Caki2 (cell line): Measurements from ENCODE around the gene ABCA13. TPM values are rescaled to one million over a fixed set of nuclear protein-coding genes. Genes with fewer than 3 reads are reported as not detected.
A peak's percentile ranks its signal among the peaks of the same experiment; 100 is the strongest.

Experiments used
- DNase-seq: peaks from one replicate; pipeline ENCODE4 v3.0.0-alpha.2; 2015; ENCODE audit warnings: low read depth
- in situ Hi-C: cut with HindIII; loops from 2 replicates; pipeline ENCODE4 v1.10.0; 2016; ENCODE audit warnings: low sequenced_read_pairs, low pct_unique_long_range_greater_than_20kb, mixed read lengths
- total RNA-seq: library from RNA; depleted of rRNA; stranded (reverse); fragments of >200 nt; shearing (Covaris generic); gene quantifications from 2 replicates; pipeline ENCODE4 v1.2.3, GENCODE V29; 2014; ENCODE audit warnings: low replicate concordance

ABCA13 gene
- total RNA-seq, 1 experiment from 2014 or later: 6.3 TPM

DNA sequence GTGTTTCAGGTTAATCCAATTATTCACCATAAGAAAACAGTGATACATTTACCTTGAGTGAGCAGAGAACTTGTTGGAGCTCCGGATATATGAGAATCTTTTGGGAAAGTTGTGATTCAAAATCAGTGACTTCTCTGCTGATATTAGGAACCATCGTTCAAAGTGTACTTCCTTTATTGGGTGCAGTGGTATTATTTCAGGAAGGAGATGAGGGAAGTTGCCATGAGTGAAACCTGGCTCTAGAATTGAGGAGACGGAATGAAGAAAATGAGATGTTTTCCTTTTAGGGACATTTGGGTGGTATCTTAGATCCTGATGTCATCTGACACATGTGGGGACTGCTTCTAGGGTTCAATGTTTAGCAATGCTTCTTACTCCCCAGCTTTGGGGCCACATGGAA is 343.9 kb downstream of the ABCA13 start:
- in situ Hi-C loops: no loop called here
- DNase-seq: no peak

DNA sequence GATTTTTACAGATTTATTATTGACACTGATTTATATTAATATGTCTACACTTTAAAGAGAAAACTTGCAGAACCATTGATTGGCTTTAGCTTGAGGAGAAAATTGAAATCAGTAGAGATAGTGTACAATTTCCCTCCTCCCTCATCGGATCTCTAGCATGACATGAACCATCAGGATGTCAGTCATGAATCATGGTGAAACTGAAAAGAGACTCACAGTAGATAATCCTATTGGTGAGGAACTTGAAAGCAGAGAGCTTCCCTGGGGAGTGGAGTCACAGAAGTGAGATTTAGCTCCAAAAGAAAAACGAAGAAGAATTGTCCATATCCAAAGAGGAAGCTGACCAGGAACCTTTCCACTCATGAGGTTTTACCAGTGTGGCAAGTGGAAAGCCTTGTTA is 346.8 kb downstream of the ABCA13 start:
- in situ Hi-C loops: no loop called here
- DNase-seq: no peak

DNA sequence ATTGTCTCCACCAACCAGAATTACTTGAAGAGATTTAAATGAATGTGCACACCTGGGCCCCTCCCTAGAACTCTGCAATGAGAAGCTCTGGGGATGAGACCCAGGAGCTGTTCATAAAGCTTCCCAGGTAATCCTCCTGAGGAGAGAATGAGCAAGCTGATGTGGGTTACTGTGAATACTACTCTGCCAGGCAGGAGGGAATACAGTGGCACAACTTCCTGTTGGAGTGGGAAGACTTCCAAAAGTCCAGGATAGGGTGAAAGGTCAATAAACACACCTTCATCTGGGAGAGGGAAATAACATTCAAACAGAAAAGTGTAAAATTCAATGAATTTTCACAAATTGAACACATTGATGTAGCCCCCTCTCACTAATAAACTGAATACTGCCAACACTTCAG is 351.4 kb downstream of the ABCA13 start:
- no peak for DNase-seq
- in situ Hi-C loops: no loop called here

DNA sequence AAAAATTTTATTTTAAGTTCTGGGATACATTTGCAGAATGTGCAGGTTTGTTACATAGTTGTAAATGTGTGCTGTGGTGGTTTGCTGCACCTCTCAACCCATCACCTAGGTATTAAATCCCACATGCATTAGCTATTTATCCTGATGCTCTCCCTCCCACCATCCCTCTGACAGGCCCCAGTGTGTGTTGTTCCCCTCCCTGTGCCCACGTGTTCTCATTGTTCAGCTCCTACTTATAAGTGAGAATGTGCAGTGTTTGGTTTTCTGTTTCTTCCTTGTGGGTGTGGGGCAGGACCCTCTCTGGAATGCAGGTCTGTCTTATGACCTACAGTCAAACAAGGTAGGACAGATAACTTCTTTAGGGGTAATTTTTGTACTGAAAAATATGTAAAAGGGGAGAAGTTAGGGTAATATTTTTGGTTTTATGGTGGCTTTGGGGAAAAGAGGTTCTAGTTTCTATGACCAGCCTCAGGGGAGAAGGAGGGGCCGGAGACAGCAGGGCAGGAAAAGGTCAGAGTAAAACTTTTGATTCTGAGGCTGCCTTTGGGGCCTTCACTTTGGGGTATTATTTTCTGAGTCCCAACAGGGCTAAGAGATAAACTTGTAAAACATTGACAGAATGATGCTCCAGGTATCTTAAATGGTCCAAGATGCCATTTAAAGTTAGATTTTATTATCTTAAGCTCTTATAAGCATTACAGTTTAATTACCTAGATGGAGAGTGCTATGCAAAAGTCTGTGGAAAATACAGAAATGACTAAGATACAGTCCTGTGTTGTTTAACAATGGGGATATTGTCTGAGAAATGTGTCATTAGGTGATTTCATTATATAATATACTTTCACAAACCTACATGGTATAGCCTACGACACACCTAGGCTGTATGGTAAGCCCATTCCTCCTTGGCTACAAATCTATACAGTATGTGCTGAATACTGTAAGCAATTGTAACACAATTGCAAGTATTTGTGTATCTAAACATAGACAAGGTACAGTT is 354.8 kb downstream of the ABCA13 start:
- no peak for DNase-seq
- in situ Hi-C loops: no loop called here

DNA sequence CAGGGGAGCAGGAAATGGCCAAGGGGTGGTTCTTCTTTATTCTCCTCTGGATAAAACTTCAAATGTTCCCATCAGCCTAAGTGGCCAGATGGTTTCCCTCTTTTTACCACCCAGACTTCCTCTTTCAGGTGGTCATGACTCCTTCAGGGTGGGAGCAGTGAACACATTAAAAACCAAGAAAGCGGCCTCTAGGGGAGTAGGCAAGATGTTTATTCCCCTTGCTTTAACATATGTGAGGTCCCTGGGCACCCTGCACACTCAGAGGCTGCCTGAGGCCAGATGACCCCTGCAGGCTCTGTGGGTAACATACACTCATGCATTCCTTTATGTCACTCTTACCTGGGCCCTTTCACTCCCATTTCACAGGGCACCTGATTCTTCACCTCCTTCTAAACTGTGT is 357.4 kb downstream of the ABCA13 start:
- no peak for DNase-seq
- in situ Hi-C loops: no loop called here

DNA sequence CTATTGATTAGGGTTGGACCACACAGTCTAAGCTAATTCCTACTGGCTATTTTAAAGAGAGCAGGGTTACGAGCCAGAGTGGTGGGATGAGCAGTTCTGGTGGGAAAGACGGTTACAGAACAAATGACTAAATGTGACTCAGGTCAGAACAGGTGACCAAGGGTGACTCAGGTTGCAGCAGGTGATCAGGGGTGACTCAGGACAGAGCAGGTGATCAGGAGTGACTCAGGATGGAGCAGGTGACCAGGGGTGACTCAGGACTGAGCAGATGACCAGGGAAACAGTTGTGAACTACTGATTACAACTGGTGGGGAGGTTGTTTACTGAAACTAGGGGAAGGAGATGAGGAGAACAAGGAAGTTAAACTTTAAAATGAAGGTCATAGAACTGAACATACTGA is 366.3 kb downstream of the ABCA13 start:
- in situ Hi-C loops: no loop called here
- peak; percentile 92 for DNase-seq

DNA sequence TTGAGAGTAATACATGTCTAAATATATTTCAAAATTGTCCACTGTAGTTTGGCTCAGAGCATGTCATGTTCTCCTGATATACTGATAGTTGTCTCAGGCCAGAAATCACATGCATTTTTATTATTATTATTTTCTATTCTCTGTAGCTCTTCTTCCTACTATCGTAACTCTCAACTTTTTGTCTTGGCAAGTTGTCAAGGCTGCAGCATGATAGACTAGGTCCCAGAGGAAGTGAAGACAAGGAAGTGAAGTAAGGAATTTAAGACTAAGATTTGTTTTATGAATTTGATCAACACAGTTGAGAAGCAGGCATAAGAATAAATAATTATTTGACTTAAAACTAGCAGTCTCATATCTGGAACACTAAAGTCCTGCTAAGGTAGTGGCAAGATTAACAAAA is 369.5 kb downstream of the ABCA13 start:
- DNase-seq: no peak
- in situ Hi-C loops: no loop called here

DNA sequence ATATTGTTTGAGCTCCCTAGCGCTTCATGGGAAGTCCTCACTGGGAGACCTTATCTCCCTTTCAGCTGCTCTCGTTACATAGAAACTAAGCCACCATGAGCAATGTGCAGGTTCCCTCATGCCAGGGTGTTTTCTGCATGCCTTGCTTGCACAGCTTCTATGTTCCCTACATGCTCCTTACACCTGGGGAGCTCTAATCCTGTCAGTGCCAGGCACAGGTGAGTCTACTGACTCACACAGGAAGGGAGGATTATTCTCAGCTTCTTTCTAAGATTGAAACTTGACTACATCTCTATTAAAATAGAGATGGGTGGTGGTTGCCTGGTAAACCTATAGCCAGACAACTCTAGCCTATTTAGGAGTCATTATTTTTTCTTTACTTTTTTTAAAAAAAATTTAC is 377.4 kb downstream of the ABCA13 start:
- no peak for DNase-seq
- in situ Hi-C loops: no loop called here

DNA sequence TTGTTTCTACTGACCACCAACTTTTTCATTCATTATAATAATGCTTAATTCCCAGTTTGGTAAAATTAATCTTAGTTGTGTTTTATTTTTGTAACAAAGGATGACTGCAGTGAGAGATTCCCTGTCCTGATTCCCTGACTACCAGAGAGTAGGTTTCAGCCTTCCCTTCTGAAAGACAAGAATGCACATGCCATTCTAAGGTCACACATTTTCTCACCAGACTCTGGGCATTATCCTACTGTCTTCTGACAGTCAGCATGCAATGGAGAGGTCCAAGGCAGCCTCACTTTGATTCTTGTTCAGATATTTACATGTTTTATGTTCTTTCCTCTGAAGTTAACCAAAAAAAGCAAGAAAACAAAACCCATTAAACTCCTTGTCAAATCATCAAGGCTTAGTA is 380.4 kb downstream of the ABCA13 start:
- in situ Hi-C loops: no loop called here

DNA sequence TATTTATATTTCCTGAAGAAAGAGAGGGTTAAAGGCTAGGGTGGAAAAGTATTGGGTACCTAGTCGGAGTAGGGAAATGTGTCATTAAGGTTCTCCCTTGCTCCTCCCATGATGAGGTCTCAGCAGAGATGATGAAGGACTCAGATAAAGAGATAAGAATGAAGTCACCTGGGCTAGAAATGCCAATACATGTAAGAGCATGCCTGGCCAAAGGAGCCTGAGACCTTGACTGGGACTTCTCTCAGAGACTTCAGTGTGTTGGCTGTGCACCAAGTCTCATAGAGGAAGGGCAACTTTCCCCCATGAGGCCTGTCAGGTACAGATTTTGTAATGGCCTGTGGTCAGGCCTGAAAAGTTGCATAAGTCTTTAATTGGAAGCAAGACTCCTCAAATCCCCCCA is 392.1 kb downstream of the ABCA13 start:
- no peak for DNase-seq
- in situ Hi-C loops: no loop called here

More for the DNA sequence above, 380.4 kb downstream of the ABCA13 start:
- DNase-seq: no peak

DNA sequence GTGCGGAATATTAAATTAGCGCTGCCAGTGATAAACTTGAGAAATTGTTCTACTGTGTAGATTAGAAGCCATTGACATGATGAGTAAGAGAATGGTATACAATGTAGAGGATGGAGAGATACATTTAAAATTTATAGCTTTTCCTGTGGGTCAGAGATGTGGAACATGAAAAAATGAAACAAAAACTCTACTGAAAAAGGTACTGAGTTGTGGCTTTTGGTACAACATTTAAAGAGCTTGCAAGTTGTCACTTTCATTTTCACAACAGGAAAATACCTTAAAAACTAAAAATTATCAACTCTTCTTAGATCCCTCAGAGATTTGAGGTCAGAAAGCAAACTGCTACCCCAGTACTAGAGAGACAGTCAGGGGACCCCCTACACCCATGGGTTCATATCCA is 404.3 kb downstream of the ABCA13 start:
- in situ Hi-C loops: no loop called here
- no peak for DNase-seq

DNA sequence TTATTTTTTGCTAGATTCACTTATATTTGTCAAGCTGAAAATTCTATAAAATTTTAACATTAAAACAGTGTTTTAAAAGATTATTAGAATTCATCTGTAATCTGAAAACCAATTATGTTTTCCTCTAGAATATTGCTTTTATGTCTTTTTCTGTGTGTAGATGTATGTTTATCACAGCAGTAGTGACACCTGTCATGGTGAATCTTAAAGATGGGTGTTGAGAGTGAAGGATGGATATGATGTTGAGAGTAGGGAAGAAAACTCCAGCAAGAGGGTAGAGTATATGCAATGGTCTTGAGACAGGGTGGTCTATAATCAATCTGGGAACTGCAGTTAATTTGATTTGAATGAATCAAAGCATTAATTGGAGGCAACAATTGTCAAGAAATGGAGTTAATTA is 416.2 kb downstream of the ABCA13 start:
- no peak for DNase-seq
- in situ Hi-C loops: no loop called here

DNA sequence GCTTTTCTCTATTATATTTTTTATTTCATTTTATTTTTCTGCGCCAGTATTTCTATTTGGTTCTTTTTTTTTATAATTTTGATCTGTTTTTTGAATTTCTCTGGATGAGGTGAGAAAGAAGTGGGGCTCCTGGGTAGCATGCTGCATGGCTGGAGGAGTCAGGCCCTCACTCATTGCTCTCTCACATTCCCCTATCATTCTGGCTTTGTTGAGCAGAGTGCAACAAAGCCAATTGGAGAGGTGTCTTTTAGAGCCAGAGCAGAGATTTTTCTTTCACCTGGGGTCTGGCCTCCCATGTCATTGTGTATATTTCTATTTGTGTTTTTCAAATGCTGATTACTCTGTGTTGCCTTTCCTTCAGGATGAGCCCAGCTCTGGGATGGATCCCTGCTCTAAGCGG is 423.1 kb downstream of the ABCA13 start:
- in situ Hi-C loops: no loop called here
- no peak for DNase-seq

DNA sequence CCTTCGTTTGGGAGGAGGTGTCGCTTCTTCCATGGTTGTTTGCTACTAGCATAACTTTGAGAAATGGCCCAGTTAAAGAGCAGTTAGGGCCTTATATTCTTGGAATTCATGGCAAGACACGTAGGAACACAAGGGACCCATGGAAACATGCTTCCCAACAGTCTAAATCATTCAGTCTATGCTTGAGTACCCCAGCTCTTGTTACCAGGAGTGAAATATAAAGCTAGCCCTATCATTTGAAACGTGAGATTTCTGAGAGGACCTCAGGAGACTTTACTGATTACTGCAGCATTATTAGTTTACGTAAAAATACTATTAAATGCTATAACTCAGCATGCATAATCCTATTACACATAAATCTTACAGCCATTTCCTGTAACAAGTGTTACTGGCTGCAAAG is 424.5 kb downstream of the ABCA13 start:
- in situ Hi-C loops: no loop called here

DNA sequence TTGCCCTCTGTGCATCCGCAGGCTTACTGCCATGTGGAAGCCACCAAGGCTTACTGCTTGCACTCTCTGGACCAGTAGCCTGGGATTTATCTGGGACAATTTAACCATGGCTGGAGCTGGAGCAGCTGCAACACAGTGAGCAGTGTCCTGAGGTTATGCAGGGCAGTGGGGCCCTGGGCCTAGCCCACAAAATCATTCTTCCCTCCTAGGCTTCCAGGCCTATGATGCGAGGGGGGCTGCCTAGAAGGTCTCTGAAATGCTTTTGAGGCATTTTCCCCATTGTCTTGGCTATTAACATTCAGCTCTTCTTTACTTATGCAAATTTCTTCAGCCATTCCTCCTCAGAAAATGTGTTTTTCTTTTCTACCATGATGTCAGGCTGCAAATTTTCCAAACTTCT is 439.4 kb downstream of the ABCA13 start:
- in situ Hi-C loops: no loop called here

More for the DNA sequence above, 424.5 kb downstream of the ABCA13 start:
- no peak for DNase-seq

DNA sequence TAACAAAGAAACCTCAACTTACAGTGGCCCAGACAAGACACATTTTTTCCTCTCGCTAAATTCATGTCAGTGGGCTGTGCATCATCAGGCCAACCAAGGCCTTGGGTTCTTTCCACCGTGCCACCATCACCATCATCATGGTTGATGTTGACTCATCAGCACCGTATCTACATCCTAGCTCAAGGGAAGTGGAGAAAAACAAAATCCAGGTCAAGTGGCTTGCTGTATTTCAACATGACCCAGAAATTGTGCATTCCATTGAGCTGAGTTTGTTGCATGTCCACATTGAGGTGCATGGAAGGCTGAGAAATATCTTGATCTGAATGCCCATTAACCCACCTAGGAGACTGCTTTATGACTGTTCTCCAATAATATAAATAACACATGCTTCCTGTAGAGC is 440.7 kb downstream of the ABCA13 start:
- in situ Hi-C loops: no loop called here
- DNase-seq: peak; percentile 15

More for the DNA sequence above, 439.4 kb downstream of the ABCA13 start:
- DNase-seq: no peak

DNA sequence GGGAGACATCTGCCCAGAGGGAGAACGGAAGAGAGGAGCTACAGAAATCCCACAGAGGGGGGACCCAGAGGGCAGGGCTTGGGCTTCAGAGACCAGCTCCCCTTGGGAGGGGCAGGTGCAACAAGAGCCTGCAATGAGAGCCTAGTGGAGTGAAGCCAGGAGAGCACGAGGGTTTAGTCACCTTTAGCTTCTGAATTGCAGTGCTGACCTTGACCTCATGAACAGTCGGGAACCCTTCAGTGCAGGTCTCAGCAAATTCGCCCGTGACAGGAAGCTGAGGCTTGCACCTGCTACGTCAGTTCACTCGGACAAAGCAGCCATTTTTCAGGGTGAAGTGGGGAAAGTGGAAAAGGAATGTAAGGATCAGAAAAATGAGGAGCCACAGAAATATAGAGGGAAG is 446.2 kb downstream of the ABCA13 start:
- no peak for DNase-seq
- in situ Hi-C loops: no loop called here

DNA sequence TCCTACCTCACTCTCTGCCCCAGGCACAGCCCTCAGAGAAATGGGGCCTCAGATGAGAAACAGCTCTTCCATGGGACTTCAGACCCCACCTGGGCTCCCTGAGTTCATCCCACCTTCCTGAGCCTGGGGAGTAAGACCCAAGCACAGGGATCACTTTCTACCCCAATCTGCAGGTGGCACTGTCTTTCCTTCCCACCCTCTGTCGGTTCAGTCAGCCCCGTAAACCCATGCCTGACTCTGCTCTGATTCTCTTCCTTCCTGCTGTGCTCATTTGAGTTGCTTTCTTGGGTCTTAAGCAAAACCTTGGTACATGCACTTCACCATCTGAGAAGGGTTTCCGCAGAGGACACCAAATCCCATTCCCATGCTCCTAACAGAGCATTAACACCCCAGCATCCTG is 446.7 kb downstream of the ABCA13 start:
- DNase-seq: no peak
- in situ Hi-C loops: no loop called here

DNA sequence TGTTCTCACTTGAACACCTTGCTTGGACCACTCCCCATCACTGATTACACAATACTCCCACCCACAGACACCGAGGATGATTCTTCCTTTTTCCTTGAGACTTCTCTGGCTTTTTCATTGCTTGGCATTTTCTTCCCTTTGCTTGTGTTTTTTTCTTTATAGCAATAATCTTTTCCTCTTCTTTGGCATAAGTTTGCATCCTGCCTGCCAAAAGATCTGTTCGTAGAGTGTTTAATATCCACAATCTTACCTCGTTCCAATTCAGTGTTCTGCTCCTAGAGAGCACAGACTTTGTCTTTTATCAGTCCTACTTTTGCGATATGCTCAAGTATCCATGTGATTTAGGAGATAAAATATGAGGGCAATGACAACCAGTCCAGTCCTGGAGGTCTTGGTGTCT is 449.8 kb downstream of the ABCA13 start:
- no peak for DNase-seq
- in situ Hi-C loops: no loop called here

DNA sequence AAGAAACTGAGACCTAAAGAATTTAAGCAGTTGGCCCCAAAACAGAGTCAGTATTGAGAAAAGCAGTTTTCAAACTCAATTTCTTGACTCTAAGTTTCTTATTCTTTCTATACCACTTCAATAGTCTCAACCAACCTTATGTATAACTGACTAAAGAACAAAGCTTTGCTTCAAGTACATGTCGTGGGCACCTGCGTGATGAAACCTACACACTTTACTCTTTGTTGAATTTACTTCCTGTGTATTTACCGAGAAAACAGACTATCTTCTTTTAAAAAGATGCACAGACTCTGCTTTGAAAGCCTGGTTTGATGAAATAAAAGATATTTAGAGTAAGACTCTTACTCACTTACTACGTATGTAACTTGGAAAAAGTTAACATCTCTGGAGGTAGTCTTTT is 455.9 kb downstream of the ABCA13 start:
- in situ Hi-C loops: no loop called here
- DNase-seq: no peak
